ENCODE results near the gene TTLL13. TPM values are rescaled to one million over a fixed set of nuclear protein-coding genes. Genes with fewer than 3 reads are reported as not detected.

Gene TTLL13
- total and polyA plus RNA-seq, 9 of the 15 experiments (the other 6 are each of a cell fraction or from before 2014, with no cell fraction given) = 0.05 to 0.24 (median 0.11) TPM; not detected in 1

- no peak for TF ChIP-seq RCOR1 (IDR thresholded peaks at IDR 0.05; ENCODE audit: borderline replicate concordance in 1 of 2, low read depth in 2 of 2, low read length in 2 of 2)
- no peak for TF ChIP-seq ZC3H11A (IDR thresholded peaks at IDR 0.05; ENCODE audit: low read depth, low read length)
- TF ChIP-seq, protein P1, sequence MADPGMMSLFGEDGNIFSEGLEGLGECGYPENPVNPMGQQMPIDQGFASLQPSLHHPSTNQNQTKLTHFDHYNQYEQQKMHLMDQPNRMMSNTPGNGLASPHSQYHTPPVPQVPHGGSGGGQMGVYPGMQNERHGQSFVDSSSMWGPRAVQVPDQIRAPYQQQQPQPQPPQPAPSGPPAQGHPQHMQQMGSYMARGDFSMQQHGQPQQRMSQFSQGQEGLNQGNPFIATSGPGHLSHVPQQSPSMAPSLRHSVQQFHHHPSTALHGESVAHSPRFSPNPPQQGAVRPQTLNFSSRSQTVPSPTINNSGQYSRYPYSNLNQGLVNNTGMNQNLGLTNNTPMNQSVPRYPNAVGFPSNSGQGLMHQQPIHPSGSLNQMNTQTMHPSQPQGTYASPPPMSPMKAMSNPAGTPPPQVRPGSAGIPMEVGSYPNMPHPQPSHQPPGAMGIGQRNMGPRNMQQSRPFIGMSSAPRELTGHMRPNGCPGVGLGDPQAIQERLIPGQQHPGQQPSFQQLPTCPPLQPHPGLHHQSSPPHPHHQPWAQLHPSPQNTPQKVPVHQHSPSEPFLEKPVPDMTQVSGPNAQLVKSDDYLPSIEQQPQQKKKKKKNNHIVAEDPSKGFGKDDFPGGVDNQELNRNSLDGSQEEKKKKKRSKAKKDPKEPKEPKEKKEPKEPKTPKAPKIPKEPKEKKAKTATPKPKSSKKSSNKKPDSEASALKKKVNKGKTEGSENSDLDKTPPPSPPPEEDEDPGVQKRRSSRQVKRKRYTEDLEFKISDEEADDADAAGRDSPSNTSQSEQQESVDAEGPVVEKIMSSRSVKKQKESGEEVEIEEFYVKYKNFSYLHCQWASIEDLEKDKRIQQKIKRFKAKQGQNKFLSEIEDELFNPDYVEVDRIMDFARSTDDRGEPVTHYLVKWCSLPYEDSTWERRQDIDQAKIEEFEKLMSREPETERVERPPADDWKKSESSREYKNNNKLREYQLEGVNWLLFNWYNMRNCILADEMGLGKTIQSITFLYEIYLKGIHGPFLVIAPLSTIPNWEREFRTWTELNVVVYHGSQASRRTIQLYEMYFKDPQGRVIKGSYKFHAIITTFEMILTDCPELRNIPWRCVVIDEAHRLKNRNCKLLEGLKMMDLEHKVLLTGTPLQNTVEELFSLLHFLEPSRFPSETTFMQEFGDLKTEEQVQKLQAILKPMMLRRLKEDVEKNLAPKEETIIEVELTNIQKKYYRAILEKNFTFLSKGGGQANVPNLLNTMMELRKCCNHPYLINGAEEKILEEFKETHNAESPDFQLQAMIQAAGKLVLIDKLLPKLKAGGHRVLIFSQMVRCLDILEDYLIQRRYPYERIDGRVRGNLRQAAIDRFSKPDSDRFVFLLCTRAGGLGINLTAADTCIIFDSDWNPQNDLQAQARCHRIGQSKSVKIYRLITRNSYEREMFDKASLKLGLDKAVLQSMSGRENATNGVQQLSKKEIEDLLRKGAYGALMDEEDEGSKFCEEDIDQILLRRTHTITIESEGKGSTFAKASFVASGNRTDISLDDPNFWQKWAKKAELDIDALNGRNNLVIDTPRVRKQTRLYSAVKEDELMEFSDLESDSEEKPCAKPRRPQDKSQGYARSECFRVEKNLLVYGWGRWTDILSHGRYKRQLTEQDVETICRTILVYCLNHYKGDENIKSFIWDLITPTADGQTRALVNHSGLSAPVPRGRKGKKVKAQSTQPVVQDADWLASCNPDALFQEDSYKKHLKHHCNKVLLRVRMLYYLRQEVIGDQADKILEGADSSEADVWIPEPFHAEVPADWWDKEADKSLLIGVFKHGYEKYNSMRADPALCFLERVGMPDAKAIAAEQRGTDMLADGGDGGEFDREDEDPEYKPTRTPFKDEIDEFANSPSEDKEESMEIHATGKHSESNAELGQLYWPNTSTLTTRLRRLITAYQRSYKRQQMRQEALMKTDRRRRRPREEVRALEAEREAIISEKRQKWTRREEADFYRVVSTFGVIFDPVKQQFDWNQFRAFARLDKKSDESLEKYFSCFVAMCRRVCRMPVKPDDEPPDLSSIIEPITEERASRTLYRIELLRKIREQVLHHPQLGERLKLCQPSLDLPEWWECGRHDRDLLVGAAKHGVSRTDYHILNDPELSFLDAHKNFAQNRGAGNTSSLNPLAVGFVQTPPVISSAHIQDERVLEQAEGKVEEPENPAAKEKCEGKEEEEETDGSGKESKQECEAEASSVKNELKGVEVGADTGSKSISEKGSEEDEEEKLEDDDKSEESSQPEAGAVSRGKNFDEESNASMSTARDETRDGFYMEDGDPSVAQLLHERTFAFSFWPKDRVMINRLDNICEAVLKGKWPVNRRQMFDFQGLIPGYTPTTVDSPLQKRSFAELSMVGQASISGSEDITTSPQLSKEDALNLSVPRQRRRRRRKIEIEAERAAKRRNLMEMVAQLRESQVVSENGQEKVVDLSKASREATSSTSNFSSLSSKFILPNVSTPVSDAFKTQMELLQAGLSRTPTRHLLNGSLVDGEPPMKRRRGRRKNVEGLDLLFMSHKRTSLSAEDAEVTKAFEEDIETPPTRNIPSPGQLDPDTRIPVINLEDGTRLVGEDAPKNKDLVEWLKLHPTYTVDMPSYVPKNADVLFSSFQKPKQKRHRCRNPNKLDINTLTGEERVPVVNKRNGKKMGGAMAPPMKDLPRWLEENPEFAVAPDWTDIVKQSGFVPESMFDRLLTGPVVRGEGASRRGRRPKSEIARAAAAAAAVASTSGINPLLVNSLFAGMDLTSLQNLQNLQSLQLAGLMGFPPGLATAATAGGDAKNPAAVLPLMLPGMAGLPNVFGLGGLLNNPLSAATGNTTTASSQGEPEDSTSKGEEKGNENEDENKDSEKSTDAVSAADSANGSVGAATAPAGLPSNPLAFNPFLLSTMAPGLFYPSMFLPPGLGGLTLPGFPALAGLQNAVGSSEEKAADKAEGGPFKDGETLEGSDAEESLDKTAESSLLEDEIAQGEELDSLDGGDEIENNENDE (IDR thresholded peaks at IDR 0.05; ENCODE audit: low read depth, low read length) = no peak
- no peak for TF ChIP-seq IRF2 (CRISPR knock-in tag; IDR thresholded peaks at IDR 0.05)
- no peak for TF ChIP-seq ZNF830 (CRISPR knock-in tag; IDR thresholded peaks at IDR 0.05)
- 0 out of 2 replicates have a peak, but pooled peaks have one; percentile 17 for TF ChIP-seq PHF21A (IDR thresholded peaks at IDR 0.05; ENCODE audit: borderline replicate concordance, low read depth)
- no peak for TF ChIP-seq ETS2 (tag; IDR thresholded peaks at IDR 0.05; ENCODE audit: borderline replicate concordance, poor library complexity, severe bottlenecking)
- peak; percentile 31 to 61; a peak in 3 of 4 replicates for TF ChIP-seq NRF1 (conservative IDR thresholded peaks at IDR 0.05 in 1 of 2, IDR thresholded peaks at IDR 0.05 in 1 of 2)
- no peak for TF ChIP-seq POLR2AphosphoS5 (IDR thresholded peaks at IDR 0.05; ENCODE audit: control insufficient read depth, insufficient read depth, low read depth, low read length)
- TF ChIP-seq POU5F1 (IDR thresholded peaks at IDR 0.05; ENCODE audit: borderline replicate concordance, low read depth, low read length, partially characterized antibody) = no peak
- no peak for TF ChIP-seq ARID2 (IDR thresholded peaks at IDR 0.05)
- no peak for TF ChIP-seq ZNF23 (CRISPR knock-in tag; IDR thresholded peaks at IDR 0.05)
- no peak for TF ChIP-seq ZNF583 (CRISPR knock-in tag; IDR thresholded peaks at IDR 0.05)
- no peak for TF ChIP-seq FOXJ3 (CRISPR knock-in tag; IDR thresholded peaks at IDR 0.05)
- TF ChIP-seq THRAP3 (IDR thresholded peaks at IDR 0.05; ENCODE audit: borderline replicate concordance) = no peak
- no peak for TF ChIP-seq NCOR1 (IDR thresholded peaks at IDR 0.05)
- TF ChIP-seq, protein P2, sequence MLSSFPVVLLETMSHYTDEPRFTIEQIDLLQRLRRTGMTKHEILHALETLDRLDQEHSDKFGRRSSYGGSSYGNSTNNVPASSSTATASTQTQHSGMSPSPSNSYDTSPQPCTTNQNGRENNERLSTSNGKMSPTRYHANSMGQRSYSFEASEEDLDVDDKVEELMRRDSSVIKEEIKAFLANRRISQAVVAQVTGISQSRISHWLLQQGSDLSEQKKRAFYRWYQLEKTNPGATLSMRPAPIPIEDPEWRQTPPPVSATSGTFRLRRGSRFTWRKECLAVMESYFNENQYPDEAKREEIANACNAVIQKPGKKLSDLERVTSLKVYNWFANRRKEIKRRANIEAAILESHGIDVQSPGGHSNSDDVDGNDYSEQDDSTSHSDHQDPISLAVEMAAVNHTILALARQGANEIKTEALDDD (IDR thresholded peaks at IDR 0.05) = no peak
Measured at GRCh38 chr15:90249203-90249863, at the start of gene TTLL13 (continued).

Data from K562 (cell line).